RKO (cell line): ENCODE results near the gene MSGN1.
A peak's percentile ranks its signal among the peaks of the same experiment; 100 is the strongest.

ENCODE experiments used
- DNase-seq: peaks from one replicate; pipeline ENCODE4 v3.0.0-alpha.2; 2016; ENCODE audit warnings: low spot score

The MSGN1 gene

GRCh38 chr2:17847236-17847635 lies 31.0 kb downstream of the MSGN1 start:
- DNase-seq: no peak

- DNase-seq: no peak
Measured at GRCh38 chr2:17849275-17849674, 33.0 kb downstream of the MSGN1 start.

GRCh38 chr2:17850151-17850550 lies 33.9 kb downstream of the MSGN1 start:
- DNase-seq: no peak

- peak; percentile 83 for DNase-seq
Measured at GRCh38 chr2:17851731-17852585, 35.7 kb downstream of the MSGN1 start.

- DNase-seq: no peak
Measured at GRCh38 chr2:17853799-17854198, 37.5 kb downstream of the MSGN1 start.

GRCh38 chr2:17857021-17857420 lies 40.8 kb downstream of the MSGN1 start:
- peak; percentile 27 for DNase-seq

- DNase-seq: no peak
Measured at GRCh38 chr2:17858064-17858463, 41.8 kb downstream of the MSGN1 start.

- DNase-seq: no peak
Measured at GRCh38 chr2:17863539-17863938, 47.3 kb downstream of the MSGN1 start.

GRCh38 chr2:17864676-17865075 lies 48.4 kb downstream of the MSGN1 start:
- DNase-seq: no peak

GRCh38 chr2:17867133-17867532 lies 50.9 kb downstream of the MSGN1 start:
- no peak for DNase-seq
